ENCODE results near the gene PTPRG.

Gene PTPRG

DNA sequence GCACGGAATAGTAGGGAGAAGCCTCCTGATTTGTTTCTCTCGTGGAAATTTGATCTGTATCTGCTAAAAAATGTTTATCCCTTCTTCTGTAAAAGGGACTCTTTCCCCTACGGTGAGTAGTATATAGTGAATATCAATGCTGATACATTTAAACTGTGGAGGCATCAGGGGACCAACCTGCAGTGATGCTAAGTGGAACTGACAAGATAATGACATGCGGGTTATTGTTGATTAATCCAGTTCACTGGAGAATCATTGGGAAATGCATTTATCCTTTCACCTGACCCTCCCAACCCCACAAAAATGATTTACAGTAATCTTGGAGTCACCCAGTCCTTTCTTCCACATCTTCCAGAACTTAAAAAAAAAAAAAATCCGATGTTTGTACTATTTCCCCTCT is 264.8 kb downstream of the PTPRG start:
- no peak for DNase-seq (ENCODE audit: low read depth, low spot score)

DNA sequence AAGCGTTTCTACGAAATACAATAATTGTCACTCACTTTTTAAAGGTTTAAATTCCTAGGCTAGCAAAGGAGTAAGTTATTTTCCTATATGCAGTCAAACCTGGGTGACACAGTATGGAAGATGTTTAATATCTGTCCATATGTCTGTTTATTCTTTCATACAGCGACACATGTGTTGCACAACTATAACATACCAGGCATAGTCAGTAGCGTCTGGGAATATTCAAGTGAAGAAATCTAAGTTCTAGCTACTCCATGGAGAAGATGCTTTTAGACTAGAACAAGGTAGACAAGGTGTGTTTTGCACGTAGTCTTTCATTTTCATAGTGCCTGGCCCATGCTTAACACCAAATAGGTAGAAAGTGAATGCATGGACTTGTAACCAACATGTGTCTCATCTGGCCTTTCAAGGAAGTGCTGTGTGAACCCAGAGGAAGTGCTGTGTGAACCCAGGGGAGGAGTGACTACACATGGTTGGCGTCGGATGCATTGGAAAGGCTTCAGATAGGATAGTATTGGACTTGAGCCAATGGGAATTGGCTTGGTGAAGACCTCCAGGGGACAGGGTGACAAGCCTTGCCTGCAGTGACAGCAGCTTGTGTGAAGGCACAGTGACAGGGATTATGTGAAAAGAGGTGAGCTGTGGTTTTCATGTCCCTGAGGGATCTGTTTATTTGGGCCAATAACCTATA is 267.0 kb downstream of the PTPRG start:
- DNase-seq (ENCODE audit: low read depth, low spot score) = no peak

- DNase-seq (ENCODE audit: low read depth, low spot score) = no peak
These were observed 267.7 kb downstream of the PTPRG start for GRCh38 chr3:61828880-61829721.

DNA sequence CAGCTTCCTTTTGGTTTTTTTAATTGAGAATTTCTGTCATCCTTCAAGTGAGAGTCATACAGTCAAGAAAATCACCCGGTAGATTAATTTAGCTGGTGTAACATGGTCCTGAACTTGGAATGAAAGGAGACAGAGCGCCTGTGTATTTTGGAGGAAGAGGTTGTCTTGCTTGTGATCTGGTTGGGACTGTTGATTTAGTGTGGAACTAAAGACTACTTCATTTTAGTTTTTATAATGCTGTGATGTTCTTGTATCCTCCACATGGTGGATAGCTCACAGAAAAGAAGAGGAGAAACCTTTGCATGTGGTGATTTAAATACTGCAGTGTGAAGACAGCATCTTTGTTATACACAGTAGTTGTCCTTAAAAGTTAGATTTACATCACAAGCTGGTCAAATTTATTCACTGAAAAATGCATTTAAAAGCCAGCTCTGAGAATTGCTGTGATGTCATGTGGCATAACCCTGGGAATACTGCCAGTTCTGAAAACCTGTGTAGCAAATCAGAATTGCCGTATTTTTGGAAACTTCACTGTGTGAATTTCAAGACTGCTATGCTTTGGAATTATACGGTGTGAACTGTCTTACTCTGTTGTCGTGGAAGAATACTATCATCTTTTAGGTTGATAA is 268.5 kb downstream of the PTPRG start:
- DNase-seq (ENCODE audit: low read depth, low spot score) = no peak

- DNase-seq (ENCODE audit: low read depth, low spot score) = no peak
These were observed 270.6 kb downstream of the PTPRG start for GRCh38 chr3:61831973-61832372.

DNA sequence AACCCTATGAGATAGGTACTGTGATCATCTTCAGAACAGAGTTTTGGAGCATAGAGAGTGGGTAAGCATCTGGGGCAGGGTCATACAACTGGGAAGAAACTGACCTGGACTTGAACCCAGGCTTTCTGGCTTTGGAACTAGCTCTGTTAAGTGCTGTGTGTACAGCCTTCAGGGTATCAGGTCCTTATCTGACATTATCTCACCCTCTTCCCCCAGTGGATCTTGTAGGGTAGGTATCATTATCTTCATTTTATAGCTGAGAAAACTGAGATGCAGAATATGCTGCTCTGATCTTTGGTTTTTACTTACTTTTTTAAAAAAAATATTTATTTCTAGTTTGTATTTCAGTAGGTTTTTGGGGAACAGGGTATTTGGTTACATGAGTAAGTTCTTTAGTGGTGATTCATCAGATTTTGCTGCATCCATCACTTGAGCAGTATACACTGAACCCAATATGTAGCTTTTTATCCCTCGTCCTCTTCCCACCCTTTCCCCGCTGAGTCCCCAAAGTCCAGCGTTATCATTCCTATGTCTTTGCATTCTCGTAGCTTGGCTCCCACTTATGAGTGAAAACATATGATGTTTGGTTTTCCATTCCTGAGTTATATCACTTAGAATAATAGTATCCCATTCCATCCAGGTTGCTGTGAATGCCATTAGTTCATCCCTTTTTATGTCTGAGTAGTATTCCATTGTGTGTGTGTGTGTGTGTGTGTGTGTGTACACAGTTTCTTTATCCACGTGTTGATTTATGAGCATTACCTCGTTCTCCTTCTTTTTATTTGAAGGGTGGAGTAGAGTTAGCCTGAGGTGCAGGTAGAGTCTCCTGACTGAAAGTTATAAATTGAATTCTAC is 271.2 kb downstream of the PTPRG start:
- no peak for DNase-seq (ENCODE audit: low read depth, low spot score)

- DNase-seq (ENCODE audit: low read depth, low spot score) = no peak
These were observed 277.9 kb downstream of the PTPRG start for GRCh38 chr3:61839256-61839655.

DNA sequence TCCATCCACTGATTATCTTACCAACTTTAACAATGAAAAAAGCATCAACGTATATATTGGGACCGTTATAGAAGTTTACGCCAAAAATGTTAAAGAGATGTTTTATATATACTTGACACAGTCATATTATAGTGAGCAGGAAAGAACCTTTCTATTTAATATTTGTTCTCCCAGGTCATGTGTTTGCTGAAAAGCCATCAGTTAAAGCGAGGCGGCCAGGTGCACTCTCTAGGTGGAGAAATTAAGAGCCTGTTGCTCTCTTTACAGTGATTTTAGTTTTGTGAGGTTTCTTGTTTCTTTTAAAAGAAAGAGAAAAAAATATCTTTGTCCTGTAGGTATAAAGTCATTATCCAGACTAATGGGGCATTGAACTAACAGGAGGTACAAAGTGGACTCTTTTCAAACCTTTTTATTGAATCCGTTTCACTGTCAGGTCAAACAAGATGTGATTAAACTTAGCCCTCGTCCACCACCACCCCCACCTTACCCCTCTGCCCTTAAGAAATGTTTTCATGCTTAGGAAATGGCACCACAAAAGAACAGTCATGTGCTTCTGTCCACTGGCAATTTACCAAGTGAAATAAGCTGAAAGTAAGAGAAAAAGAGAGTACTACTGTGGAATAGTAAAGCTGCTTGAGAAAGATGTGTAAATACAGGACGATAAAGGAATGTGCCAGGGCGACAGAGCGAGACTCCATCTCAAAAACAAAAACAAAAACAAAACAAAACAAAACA is 279.9 kb downstream of the PTPRG start:
- DNase-seq (ENCODE audit: low read depth, low spot score) = no peak

DNA sequence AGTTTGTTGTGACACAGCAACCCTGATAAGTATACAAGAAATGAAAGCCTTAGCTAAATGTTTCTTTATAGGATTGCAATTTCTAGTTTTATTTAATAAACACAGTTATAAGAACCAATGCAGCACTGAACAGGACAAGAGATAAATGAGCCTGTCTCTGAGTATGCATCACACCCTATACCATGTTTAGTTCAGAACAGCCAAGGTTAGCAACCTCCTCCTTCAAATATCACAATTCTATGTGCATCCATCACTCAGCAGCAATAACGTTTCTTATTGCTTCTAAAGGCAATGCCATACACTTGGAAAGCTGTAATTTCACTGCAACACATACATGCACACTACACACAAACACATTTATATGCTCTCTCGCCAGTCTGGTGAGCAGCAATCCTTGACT is 280.6 kb downstream of the PTPRG start:
- no peak for DNase-seq (ENCODE audit: low read depth, low spot score)

DNA sequence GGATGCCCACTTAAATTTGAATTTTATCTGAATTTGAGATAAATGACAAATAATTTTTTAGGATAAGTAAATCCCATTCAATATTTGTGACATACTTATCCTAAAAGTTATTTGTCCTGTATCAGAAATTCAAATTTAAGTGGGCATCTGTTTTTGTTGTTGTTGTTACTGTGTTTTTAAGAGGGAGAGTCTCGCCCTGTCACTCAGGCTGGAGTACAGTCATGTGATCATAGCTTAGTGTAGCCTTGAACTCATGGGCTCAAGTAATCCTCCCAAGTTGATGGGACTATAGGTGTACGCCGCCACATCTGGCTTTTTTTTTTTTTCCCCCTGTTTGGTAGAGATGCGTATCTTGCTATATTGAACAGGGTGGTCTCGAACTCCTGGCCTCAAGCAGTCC is 283.0 kb downstream of the PTPRG start:
- no peak for DNase-seq (ENCODE audit: low read depth, low spot score)

DNA sequence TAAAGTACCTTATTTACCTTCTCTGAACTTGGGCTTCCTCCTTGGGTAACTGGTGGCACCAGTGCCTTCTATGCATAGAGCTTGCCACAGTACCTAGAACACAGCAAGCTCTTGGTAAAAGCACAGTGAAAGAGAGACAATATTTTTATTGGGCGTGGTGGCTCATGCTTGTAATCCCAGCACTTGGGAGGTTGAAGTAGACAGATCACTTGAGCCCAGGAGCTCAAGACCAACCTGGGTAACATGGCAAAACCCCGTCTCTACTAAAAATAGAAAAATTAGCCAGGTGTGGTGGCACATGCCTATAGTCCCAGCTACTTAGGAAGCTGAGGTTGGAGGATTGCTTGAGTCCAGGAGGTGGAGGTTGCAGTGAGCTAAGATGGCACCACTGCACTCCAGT is 285.1 kb downstream of the PTPRG start:
- DNase-seq (ENCODE audit: low read depth, low spot score) = no peak

DNA sequence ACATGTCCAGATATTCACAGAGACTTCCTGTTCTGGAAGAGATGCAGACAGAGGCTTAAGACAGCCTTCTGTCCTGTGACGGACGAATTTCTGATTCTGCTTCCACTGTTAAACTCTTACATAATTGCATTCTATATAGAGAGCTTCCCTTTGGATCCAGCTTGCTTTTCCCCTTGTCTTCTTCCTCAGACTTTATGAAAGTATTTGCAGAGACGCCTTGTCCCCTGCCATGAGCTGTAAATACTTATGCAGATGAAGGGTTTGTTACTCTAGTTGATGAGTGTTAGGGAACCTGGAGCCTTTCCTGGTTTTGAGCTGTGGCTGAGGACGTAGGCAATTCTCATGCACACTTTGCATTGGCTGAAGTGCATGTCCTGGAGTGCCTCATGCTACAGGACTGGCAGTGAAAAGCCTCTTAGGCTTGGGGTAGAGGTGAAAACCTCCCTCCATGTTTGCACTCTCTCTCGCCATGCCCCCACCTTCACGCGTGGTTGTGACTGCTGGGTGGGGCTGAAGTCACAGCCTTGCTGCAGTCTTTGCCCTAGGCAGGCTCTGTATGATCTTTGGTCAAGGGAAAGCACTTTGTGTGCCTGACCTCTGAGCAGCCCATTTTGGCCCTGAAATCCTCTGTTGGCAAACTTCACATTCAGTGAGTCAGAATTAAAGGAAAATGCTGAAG is 286.6 kb downstream of the PTPRG start:
- no peak for DNase-seq (ENCODE audit: low read depth, low spot score)

GRCh38 chr3:61848885-61849284 is 287.5 kb downstream of the PTPRG start:
- DNase-seq (ENCODE audit: low read depth, low spot score) = no peak

DNA sequence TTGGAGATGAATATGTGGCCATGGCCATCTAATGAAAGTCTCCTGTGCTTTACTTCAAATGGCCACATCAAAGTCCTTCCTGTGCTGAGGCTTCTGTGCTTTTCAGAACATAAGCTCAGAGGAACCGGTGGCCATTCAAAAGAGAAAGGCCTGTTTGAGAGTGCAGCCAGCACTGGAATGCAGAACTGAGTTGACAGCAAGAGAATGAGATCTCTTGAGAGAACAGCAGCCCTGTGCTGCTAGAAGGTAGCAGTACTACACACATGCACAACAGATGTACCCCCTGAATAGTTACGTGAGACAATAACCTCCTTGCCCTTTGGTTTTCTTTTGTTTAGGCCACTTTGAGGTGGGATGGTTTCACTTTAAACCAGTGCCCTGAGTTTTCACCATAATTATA is 292.5 kb downstream of the PTPRG start:
- DNase-seq (ENCODE audit: low read depth, low spot score) = no peak

GRCh38 chr3:61855211-61855610 is 293.8 kb downstream of the PTPRG start:
- no peak for DNase-seq (ENCODE audit: low read depth, low spot score)

- DNase-seq (ENCODE audit: low read depth, low spot score) = no peak
These were observed 295.9 kb downstream of the PTPRG start for GRCh38 chr3:61857297-61857696.

DNA sequence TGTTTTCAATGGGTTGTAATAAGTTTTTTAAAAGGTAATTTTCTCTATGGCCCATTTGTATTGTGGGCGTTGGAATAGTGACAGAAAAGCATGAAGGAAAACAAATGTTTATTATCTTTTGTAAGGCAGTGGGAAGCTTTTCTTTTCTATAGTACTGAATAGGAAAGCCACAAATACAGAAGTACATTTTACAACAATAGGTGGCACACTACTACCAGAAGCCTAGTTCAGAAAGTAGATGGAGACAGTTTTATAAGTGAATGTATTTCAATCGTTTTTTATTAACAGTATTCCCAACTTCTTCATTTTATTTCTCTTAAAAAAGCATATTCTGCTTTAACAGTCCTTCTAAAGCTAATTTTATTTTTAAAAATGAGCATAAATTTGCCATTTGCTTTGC is 296.7 kb downstream of the PTPRG start:
- no peak for DNase-seq (ENCODE audit: low read depth, low spot score)

- no peak for DNase-seq (ENCODE audit: low read depth, low spot score)
These were observed 300.0 kb downstream of the PTPRG start for GRCh38 chr3:61861410-61861809.

DNA sequence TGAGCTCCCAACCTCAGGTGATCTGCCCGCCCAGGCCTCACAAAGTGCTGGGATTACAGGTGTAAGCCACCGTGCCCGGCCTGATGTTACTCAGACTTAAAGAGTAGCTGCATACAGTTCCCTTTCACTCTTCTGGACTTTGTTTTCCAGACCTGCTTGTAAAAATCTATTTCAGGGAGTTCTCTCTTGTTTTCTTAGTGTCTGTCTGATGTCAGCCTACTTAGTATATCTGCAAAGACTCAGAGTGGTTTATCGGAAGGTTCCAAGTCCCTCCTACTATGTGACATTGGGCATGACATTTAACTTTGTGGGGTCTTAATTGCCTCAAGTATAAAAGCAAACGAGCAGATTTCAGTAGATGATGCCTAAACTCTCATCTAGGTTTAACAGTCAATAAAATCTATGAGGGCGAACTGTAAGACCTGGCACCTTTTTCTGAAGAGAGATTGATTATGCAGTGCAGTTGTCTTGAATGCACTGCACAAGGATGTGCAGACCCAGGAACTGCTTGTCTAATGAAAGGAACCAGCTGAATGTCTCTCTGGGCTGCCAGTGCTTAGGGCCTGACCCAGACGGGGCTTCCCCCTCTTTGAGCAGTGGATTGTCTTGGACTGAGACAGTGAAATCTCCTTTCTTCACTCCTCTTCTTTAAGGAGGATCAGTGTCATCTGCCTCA is 301.4 kb downstream of the PTPRG start:
- DNase-seq (ENCODE audit: low read depth, low spot score) = no peak

DNA sequence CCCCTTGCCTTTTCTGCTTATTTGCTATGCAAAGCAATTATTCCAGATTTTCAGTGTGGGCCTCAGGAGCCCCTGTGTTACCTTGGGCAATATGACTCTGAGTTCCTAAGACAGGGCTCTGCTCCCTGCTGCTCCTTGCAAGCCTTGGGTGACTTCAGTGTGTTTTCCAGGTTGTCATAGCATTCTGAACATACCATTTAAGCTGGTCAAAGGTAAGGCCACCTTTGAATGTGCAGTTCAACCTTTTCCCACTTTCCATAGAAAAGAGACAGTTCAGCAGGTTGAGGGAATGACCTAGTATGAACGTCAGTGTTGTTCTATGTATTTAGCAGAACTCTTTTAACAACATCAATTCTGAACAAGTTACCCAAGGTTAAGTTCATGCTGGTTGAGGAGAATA is 302.2 kb downstream of the PTPRG start:
- no peak for DNase-seq (ENCODE audit: low read depth, low spot score)
